SK-N-SH treated with all-trans-retinoic acid at 6 μM for 48 hours (cell line): ENCODE results near the gene FHL3.

Experiments used
- ARNTL ChIP-seq: fragments of 450-650 bp; formaldehyde crosslinking; IDR thresholded peaks from 2 replicates; pipeline ENCODE4 v1.5.0; 2020; ENCODE audit warnings: low read depth, mild to moderate bottlenecking, moderate library complexity, borderline replicate concordance
- ZNF8 ChIP-seq: fragments of 450-650 bp; formaldehyde crosslinking; IDR thresholded peaks from 2 replicates; pipeline ENCODE4 v1.5.0; 2020; ENCODE audit warnings: mild to moderate bottlenecking, moderate library complexity

DNA sequence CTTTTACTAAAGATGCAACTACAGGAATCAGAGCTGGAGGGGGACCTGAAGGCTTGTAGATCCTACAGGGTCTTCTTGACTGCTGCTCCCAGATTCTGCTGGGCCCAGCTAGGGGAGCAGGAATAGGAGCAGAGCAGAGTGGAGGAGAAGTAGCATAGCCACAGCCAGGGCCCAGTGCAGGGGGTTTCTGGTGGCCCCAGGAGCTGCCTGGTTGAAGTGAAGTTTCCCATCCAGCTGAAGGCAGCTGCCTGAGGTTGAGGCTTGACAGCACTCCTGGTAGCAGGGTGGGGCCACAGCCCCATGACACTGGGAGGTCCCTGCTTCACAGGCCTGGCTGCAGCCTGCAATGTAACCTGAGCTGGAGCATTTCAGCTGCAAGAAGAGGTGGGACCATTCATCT is 56.5 kb downstream of the FHL3 start:
- no peak for TF ChIP-seq ZNF8 (CRISPR knock-in tag)
- no peak for TF ChIP-seq ARNTL (CRISPR knock-in tag)
